IMR-90 (cell line): ENCODE measurements around the gene CXCL6. TPM values are rescaled to one million over a fixed set of nuclear protein-coding genes. Genes with fewer than 3 reads are reported as not detected.

Experiments used
- ATAC-seq: fragments of 200-7000 bp; cut with Tn5 transposase; 2 replicates; pipeline ENCODE4 v1.9.1; 2020; ENCODE audit warnings: low read depth, mild to moderate bottlenecking, moderate library complexity
- BruUV-seq: library from RNA; stranded (reverse); fragments of 400-500 nt; replicated peaks from 2 replicates; lab custom pipeline; 2021; lab: Mats Ljungman, UMichigan
- CTCF ChIA-PET: fragments of 300-600 bp; formaldehyde crosslinking; extraction: SDS; loops from one replicate; lab custom pipeline; 2021; ENCODE audit warnings: antibody characterized with exemption; lab: Yijun Ruan, JAX
- POLR2A ChIA-PET: fragments of 300-600 bp; sonication (Branson Sonifier 250); formaldehyde crosslinking; loops from one replicate; lab custom pipeline; 2022; ENCODE audit warnings: antibody characterized with exemption; ENCODE audit not compliant: unreplicated experiment; lab: Charles Lee
- DNase-seq: peaks from one replicate; pipeline ENCODE4 v3.0.0; 2013
- H2AFZ ChIP-seq: replicated peaks from 2 replicates; pipeline ENCODE3; 2013; ENCODE audit warnings: low read length, mild to moderate bottlenecking; ENCODE audit not compliant: poor library complexity
- H2AK5ac ChIP-seq: 2 replicates; pipeline ENCODE4 v1.6.1; 2013; ENCODE audit warnings: low read depth, low read length, inconsistent platforms
- H2AK9ac ChIP-seq: replicated peaks from 2 replicates; pipeline ENCODE3; 2013; ENCODE audit warnings: mild to moderate bottlenecking, low read depth, low read length, moderate library complexity; ENCODE audit not compliant: poor library complexity
- H2BK120ac ChIP-seq: 2 replicates; pipeline ENCODE4 v1.6.1; 2013; ENCODE audit warnings: low read depth, low read length, inconsistent platforms
- H2BK15ac ChIP-seq: 3 replicates; pipeline ENCODE4 v1.6.1; 2013; ENCODE audit warnings: low read depth, low read length, inconsistent platforms
- H2BK20ac ChIP-seq: 2 replicates; pipeline ENCODE4 v1.6.1; 2013; ENCODE audit warnings: low read depth, mild to moderate bottlenecking, inconsistent platforms, low read length, moderate library complexity
- H2BK5ac ChIP-seq: 2 replicates; pipeline ENCODE4 v1.6.1; 2013; ENCODE audit warnings: mild to moderate bottlenecking, low read depth, low read length, inconsistent platforms; ENCODE audit not compliant: poor library complexity, severe bottlenecking
- H3K14ac ChIP-seq: replicated peaks from 2 replicates; pipeline ENCODE4 v1.6.1; 2013; ENCODE audit warnings: low read depth, low read length, inconsistent platforms
- H3K18ac ChIP-seq: 2 replicates; pipeline ENCODE4 v1.6.1; 2013; ENCODE audit warnings: low read depth, low read length, control low read depth
- H3K23ac ChIP-seq: 2 replicates; pipeline ENCODE4 v1.6.1; 2013; ENCODE audit warnings: low read depth, low read length, inconsistent platforms
- H3K27ac ChIP-seq: 2 replicates; pipeline ENCODE4 v1.5.1; 2013; ENCODE audit warnings: mild to moderate bottlenecking, control low read depth, low read length; ENCODE audit not compliant: insufficient read depth
- H3K27me3 ChIP-seq: 2 replicates; pipeline ENCODE4 v1.6.1; 2013; ENCODE audit warnings: low read length; ENCODE audit not compliant: control insufficient read depth, insufficient read depth
- H3K36me3 ChIP-seq: 2 replicates; pipeline ENCODE4 v1.6.1; 2013; ENCODE audit warnings: low read length, mixed read lengths; ENCODE audit not compliant: control insufficient read depth, insufficient read depth
- H3K4ac ChIP-seq: 2 replicates; pipeline ENCODE4 v1.6.1; 2013; ENCODE audit warnings: low read depth, low read length, inconsistent platforms
- H3K4me1 ChIP-seq: 2 replicates; pipeline ENCODE4 v1.6.1; 2013; ENCODE audit warnings: low read length, mixed read lengths; ENCODE audit not compliant: control insufficient read depth, insufficient read depth
- H3K4me2 ChIP-seq: 2 replicates; pipeline ENCODE4 v1.6.1; 2013; ENCODE audit warnings: low read depth, mild to moderate bottlenecking, control low read depth, low read length, moderate library complexity
- H3K4me3 ChIP-seq: 2 replicates; pipeline ENCODE4 v1.5.1; 2013; ENCODE audit warnings: low read depth, mild to moderate bottlenecking, control low read depth, low read length, moderate library complexity; ENCODE audit not compliant: insufficient read depth
- H3K56ac ChIP-seq: 2 replicates; pipeline ENCODE4 v1.6.1; 2013; ENCODE audit warnings: low read length, inconsistent platforms; ENCODE audit not compliant: insufficient read depth; ENCODE audit errors: extremely low read depth
- H3K79me1 ChIP-seq, 2 experiments: 2 replicates each; pipeline ENCODE4 v1.6.1; 2013; ENCODE audit warnings: low read length in 2 of 2, inconsistent platforms in 1 of 2, low read depth in 1 of 2
- H3K9ac ChIP-seq: 2 replicates; pipeline ENCODE4 v1.6.1; 2013; ENCODE audit warnings: low read depth, low read length, control low read depth
- H3K9me1 ChIP-seq: 2 replicates; pipeline ENCODE4 v1.6.1; 2013; ENCODE audit warnings: low read length, inconsistent platforms; ENCODE audit not compliant: insufficient read depth
- H3K9me3 ChIP-seq: 2 replicates; pipeline ENCODE4 v1.6.1; 2013; ENCODE audit warnings: low read length; ENCODE audit not compliant: control insufficient read depth, insufficient read depth
- H4K20me1 ChIP-seq: 2 replicates; pipeline ENCODE4 v1.6.1; 2013; ENCODE audit warnings: low read length, inconsistent platforms; ENCODE audit not compliant: insufficient read depth
- H4K5ac ChIP-seq: 2 replicates; pipeline ENCODE4 v1.6.1; 2013; ENCODE audit warnings: mild to moderate bottlenecking, low read depth, low read length, control low read depth
- H4K8ac ChIP-seq, 2 experiments: 2 replicates each; pipeline ENCODE4 v1.6.1; 2013; ENCODE audit warnings: low read depth in 2 of 2, low read length in 2 of 2, control low read depth in 1 of 2, inconsistent platforms in 1 of 2
- H4K91ac ChIP-seq: 2 replicates; pipeline ENCODE4 v1.6.1; 2013; ENCODE audit warnings: low read depth, low read length, inconsistent platforms; ENCODE audit not compliant: insufficient read depth
- MAFK ChIP-seq: IDR thresholded peaks from 2 replicates; pipeline ENCODE4 v1.6.1; 2012; ENCODE audit warnings: low read depth, low read length, improper control_type of control experiment
- RAD21 ChIP-seq: IDR thresholded peaks from 2 replicates; pipeline ENCODE4 v1.6.1; 2012; ENCODE audit warnings: low read length, improper control_type of control experiment
- RCOR1 ChIP-seq: IDR thresholded peaks from 2 replicates; pipeline ENCODE4 v1.6.1; 2012; ENCODE audit warnings: mild to moderate bottlenecking, low read length, improper control_type of control experiment; ENCODE audit not compliant: insufficient replicate concordance
- SMC3 ChIP-seq: fragments of 150-350 bp; IDR thresholded peaks from 2 replicates; pipeline ENCODE4 v1.6.1; 2016; ENCODE audit warnings: low read depth, mild to moderate bottlenecking, antibody characterized with exemption, low read length, moderate library complexity
- WGBS, 2 experiments: methylation state at CpG; one replicate each; pipeline versions ENCODE4 v1.1.5 to v1.1.7; 2013; ENCODE audit warnings: missing lambda C conversion rate in 2 of 2; ENCODE audit not compliant: insufficient read length in 1 of 2; ENCODE audit errors: extremely low coverage in 2 of 2; 5-methylcytosine and 5-hydroxymethylcytosine counted together
- dilution Hi-C: fragments of 300-500 bp; cut with HindIII; formaldehyde crosslinking; loops from one replicate; pipeline ENCODE4 v1.14.3; 2018; ENCODE audit warnings: low sequenced_read_pairs; ENCODE audit not compliant: unreplicated experiment
- in situ Hi-C: fragments of 300-500 bp; cut with MboI; formaldehyde crosslinking; loops from 3 replicates; pipeline ENCODE4 v1.14.3; 2019; ENCODE audit warnings: low sequenced_read_pairs, inconsistent platforms, mixed read lengths
- intact Hi-C: fragments of 100-400 bp; cut with micrococcal nuclease; formaldehyde crosslinking; loops from 2 replicates; pipeline ENCODE4 v1.10.0; 2022
- polyA plus RNA-seq, 3 experiments: library from polyadenylated mRNA; depleted of rRNA; stranded (reverse); fragments of >200 nt; gene quantifications; 2 replicates each; pipeline ENCODE4 v1.2.3, GENCODE V29; 2012; ENCODE audit warnings: low replicate concordance in 1 of 3
- total RNA-seq: library from RNA; depleted of rRNA; stranded (reverse); fragments of >200 nt; gene quantifications from 2 replicates; pipeline ENCODE4 v1.2.3, GENCODE V29; 2012
- TF ChIP-seq, protein P1 (sequence below): conservative IDR thresholded peaks from 2 replicates; pipeline ENCODE4 v1.5.1; 2012; ENCODE audit warnings: mild to moderate bottlenecking, low read depth, low read length, improper control_type of control experiment

Gene CXCL6
- total and polyA plus RNA-seq, 2 of the 4 experiments (the other 2 are of a cell fraction) = not detected

- ChIA-PET CTCF (no interaction called here), POLR2A (no interaction called here)
- Histone ChIP-seq H2AK5ac (no peak overlapping the region), H3K23ac (no peak overlapping the region), H2BK120ac (no peak overlapping the region), H3K36me3 (no peaks in the 10 kb centered on the region), H2AFZ (no peak overlapping the region), H3K9me3 (no peaks in the 10 kb centered on the region), H3K4ac (no peak overlapping the region), H4K20me1 (no peaks in the 10 kb centered on the region), H3K79me1 (no peaks in the 10 kb centered on the region), H3K27me3 (peaks cover 28% of the 10 kb centered on the region), H3K56ac (no peak overlapping the region), H3K4me1 (peaks cover 12% of the 10 kb centered on the region), H2AK9ac (no peak overlapping the region), H2BK5ac (no peak overlapping the region), H3K27ac (no peak overlapping the region), H4K91ac (no peak overlapping the region), H3K9me1 (peaks cover 2% of the 10 kb centered on the region), H2BK15ac (no peak overlapping the region), H3K9ac (no peak overlapping the region), H4K5ac (no peak overlapping the region), H3K18ac (no peak overlapping the region), H4K8ac (no peak overlapping the region), H3K4me2 (no peak overlapping the region), H3K4me3 (no peak overlapping the region), H3K14ac (no peak overlapping the region), H2BK20ac (no peak overlapping the region)
- intact Hi-C loops = loop anchor here (10.0 kb wide), 2 partner anchors 170 to 270 kb away; partner anchors contain the start of gene CXCL3
- in situ Hi-C loops = no loop called here
- no TSS peak for BruUV-seq
- no peak for TF ChIP-seq MAFK
- TF ChIP-seq SMC3 = no peak
- TF ChIP-seq, protein P1, sequence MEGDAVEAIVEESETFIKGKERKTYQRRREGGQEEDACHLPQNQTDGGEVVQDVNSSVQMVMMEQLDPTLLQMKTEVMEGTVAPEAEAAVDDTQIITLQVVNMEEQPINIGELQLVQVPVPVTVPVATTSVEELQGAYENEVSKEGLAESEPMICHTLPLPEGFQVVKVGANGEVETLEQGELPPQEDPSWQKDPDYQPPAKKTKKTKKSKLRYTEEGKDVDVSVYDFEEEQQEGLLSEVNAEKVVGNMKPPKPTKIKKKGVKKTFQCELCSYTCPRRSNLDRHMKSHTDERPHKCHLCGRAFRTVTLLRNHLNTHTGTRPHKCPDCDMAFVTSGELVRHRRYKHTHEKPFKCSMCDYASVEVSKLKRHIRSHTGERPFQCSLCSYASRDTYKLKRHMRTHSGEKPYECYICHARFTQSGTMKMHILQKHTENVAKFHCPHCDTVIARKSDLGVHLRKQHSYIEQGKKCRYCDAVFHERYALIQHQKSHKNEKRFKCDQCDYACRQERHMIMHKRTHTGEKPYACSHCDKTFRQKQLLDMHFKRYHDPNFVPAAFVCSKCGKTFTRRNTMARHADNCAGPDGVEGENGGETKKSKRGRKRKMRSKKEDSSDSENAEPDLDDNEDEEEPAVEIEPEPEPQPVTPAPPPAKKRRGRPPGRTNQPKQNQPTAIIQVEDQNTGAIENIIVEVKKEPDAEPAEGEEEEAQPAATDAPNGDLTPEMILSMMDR = no peak
- TF ChIP-seq RAD21 = 0 out of 2 replicates have a peak, but pooled peaks have one; percentile 7
- TF ChIP-seq RCOR1 = no peak
- DNase-seq (no peak), ATAC-seq (no peak)
- 100% methylated on average over 1 of the region's 2 CpGs; no CpG with 5 or more reads in 1 of the 2 experiments for WGBS, 2 experiments
- dilution Hi-C loops = no loop called here
Observed at GRCh38 chr4:73864365-73864764, 27.9 kb downstream of the CXCL6 start.
